GM19372 (cell line): Measurements from ENCODE around the gene EPS15.
"Not testable (repeated sequence)": the region's sequence is repeated elsewhere in the genome, so short reads cannot be mapped to it uniquely, and the experiment has no call there.

Experiments used
- ATAC-seq: cut with Tn5 transposase; IDR thresholded peaks from one replicate; pipeline ENCODE4 v1.9.1; 2021; ENCODE audit warnings: mild to moderate bottlenecking, low read depth, moderate library complexity; ENCODE audit not compliant: unreplicated experiment

EPS15 gene

DNA sequence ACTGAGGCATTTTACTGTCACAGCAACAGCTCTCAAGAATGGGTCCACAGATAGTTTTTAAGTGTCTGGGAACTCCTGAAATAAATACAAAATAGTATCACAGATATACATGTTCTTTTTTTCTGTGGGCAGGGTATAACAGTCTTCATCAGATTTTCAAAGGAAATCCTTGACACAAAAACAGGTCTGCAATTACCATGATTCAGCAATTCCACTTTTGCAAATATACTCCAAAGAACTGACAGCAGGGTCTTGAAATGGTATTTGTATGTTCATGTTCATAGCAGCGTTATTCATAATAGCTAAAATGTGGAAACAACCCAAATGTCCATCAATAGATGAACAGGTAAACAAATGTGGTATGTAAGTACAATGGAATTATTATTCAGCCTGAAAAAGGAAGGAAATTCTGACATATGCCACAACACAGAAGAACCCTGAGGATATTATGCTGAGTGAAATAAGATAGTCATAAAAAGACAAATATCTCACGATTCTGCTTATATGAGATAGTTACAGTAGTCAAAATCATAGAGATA, 85.0 kb downstream of the EPS15 start:
- ATAC-seq = no peak

DNA sequence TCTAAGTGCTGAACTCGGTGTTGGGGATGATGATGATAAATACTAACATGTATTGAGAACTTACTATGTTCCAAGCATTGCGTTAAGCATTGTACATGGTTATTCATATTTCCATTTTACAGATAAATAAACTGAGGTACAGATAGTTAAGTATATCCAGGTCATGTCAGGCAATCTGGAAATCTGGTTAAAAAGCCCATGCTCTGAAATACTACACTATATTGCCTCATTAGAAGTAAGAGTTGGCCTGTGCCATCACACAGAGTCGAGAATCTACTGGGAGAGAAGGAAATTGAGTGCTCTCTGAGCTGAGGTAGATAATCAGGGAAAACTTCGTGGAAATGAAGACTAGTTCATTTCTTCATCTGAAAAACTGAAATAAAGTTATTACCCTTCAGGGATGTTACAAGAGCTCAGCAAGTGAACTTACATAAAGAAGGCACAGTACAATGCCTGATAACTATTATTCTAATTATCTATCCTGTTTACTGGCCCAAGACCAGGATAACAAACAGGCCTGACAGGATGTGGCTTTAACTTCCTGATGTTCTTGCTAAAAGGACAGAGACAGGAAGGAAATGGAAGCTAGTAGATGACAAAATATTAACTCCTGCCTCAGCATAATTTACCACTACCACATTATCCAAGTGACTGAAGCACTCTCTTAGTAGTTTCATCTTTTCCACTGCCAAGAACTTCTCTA, 85.6 kb downstream of the EPS15 start:
- ATAC-seq = no peak

- no peak for ATAC-seq
Observed at GRCh38 chr1:51432146-51432545, 86.9 kb downstream of the EPS15 start.

GRCh38 chr1:51427438-51427837, 91.6 kb downstream of the EPS15 start:
- ATAC-seq = no peak

DNA sequence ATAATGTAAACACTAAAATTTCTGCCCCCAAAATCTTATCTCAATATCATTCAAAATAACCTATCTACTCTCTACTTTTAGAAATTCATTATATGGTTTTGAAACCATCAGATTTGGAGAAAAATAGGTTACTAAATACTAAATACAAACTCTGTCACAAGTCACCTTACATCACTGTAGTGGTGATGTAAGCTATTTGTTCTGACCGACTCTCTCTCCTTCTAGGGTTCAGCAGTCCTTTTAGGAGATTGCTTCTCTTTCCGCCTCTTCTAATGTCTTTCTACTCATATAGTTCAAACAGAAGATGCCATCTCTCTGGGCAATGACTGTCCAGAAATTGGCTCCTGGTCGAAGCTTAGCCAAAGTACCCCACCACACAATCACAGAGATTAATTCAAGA, 93.1 kb downstream of the EPS15 start:
- no peak for ATAC-seq

DNA sequence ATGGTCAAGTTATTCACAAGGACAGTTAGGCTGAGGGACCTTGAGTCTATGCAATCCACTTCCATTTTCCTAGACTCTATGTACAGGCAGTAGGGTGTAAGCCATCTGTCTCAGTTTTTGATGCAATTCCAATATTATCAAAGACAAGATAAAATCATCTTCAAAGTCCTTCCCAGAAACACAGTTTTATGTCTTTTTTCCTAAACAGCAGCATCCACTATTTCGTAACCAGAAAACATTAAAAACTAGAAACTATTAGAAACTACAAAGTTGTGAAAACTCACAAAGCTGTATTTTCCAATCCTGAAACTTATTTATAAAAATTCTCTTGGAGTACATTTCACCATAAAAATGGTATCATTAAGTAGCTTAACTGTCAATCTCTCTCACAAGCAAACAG, 93.8 kb downstream of the EPS15 start:
- ATAC-seq = no peak

DNA sequence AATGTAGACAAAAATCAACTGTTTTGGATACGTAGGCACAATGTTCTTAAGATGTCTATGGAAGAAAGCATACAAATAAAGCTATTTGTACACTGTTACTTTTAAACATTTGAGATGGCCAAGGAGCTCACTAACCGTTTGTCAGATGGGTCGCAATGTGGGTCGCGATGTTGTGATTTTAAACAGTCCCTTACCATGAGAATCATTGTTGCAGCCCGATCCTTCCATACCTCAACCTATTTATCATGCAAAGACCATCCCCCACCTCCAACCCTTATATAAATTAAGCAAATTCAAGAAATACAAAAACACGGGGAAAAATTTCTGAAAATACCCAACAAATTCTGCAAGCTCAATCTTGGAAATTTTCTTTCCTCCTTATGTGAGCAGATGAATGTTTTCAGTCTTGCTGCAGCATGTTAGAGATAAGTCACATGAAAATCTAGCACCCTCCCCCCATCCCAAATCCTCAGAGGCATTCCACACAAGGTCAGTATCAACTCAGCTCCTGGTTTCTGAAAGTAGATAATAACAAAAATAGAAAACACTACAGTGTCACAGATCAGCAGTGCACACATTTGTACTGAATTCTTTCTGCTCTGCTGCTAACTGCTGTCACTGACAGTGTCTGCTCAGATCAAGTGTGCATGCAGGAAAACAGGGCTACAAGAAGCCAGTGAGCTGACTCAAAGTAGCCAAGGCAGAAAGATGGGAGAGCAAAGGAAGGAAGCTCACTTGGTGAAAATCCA, 95.8 kb downstream of the EPS15 start:
- ATAC-seq = no peak

- ATAC-seq = no peak
Observed at GRCh38 chr1:51422367-51423072, 96.5 kb downstream of the EPS15 start.

- ATAC-seq = no peak
Observed at GRCh38 chr1:51421964-51422363, 97.1 kb downstream of the EPS15 start.

DNA sequence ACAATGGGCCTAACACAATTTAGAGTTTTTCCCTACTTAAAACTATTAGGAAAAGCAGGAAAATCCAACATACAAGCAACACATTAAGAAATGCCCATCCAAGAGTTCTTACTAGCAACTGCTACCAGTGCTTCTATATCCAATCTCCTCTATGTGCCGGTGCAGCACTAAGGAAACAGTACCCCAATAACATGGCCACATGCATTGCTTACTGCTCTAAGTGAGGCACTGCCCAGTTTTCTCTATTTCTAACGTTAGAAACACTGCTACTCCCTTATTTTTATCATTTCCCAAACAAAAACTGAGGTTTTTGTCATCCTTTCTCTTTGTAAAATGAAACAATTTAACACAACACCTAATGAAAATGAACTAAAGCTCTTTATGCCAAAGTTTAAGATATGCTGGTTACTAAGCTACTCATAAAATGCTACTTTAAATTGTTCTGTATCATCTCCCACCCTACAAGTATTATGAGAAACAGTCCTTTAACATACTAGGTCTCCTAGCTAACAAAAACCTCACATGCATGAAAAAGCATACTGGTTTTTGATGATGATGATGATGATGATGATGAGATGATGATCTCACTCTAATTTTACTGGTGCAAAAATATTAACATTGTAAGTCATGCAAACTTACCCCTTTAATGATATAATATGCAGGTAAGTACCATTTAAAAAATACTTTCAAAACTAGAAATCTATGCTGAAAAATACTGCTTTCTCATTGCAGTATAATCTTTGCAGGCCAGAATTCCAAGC, 98.0 kb downstream of the EPS15 start:
- no peak for ATAC-seq

- no peak for ATAC-seq
Observed at GRCh38 chr1:51418384-51418959, 100.6 kb downstream of the EPS15 start.

DNA sequence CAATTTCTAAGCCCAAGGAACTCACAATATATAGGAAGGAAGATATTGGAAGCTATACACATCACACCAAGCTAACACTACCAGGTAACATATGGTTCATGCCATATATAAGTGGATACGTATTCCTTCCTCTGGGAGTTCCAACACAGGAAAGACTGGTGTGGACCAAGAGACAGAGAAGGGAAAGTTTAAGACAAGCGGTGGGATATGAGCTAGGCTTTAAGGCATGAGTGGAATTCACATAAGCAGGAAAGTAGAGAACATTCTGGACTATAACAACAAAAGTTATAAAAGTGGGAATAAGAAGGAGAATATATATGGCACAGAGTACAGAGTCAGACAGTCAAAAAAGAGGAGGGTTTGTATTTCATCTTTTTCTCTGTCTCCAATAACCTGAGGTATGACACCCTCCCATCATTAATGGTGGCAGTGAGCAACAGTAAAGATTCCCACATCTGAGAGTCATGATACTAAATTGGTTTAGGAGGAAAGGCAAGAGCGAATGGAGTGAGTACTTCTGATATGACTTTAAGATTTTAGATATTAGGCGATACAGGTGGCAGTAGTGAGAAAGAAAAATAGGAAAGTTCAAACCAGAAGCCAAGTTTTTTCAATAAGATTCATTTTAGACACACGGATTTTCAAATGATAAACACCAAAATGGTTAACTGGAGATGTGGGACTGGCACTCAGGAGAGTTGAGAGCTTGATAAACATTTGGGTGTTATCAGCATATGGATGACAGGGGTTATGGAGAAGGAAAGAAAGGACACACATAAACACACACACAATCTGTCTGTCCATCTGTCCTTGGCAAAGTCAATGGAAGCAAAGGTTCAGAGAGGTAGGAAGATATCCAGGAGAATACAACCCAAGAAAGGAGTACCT, 101.3 kb downstream of the EPS15 start:
- ATAC-seq = no peak

DNA sequence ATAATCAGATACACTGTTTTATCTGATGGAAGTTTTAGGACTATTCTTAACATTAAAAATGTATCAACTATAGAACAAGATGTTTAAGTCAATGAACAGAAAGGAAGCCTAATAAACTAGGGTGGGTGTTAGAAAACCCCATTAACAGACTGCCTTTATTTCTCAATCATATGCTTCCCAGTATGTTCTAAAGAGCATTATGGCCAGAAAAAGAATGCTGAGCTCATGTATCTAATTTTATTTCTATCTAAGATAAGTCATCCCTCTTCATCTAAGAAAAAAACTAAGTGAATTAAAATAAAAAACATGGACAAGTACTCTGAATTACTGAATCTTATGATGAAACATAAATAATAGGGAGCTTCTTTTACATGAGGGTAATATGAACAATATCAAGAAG, 102.2 kb downstream of the EPS15 start:
- no peak for ATAC-seq

DNA sequence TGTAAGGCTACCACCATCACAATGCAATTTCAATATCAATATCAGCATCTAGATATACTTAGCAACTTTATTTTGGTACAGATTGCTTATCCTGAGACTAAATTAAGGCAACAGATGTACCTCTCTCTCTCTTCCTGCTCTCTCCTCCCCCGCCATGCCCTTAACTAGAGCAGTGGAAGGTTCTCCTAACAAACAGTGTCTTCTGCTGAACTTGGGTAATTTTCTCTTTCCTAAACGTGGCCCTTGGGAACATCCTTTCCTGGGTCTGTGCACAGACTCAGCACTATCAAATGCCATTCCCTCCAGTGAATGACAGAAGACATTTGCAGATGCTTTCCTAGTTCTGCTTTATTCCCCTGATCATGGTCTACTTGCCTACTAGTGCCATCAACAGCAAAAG, 103.1 kb downstream of the EPS15 start:
- no peak for ATAC-seq

- ATAC-seq = no peak
Observed at GRCh38 chr1:51414811-51415210, 104.3 kb downstream of the EPS15 start.

GRCh38 chr1:51411820-51412219, 107.2 kb downstream of the EPS15 start:
- not testable (repeated sequence) for ATAC-seq

DNA sequence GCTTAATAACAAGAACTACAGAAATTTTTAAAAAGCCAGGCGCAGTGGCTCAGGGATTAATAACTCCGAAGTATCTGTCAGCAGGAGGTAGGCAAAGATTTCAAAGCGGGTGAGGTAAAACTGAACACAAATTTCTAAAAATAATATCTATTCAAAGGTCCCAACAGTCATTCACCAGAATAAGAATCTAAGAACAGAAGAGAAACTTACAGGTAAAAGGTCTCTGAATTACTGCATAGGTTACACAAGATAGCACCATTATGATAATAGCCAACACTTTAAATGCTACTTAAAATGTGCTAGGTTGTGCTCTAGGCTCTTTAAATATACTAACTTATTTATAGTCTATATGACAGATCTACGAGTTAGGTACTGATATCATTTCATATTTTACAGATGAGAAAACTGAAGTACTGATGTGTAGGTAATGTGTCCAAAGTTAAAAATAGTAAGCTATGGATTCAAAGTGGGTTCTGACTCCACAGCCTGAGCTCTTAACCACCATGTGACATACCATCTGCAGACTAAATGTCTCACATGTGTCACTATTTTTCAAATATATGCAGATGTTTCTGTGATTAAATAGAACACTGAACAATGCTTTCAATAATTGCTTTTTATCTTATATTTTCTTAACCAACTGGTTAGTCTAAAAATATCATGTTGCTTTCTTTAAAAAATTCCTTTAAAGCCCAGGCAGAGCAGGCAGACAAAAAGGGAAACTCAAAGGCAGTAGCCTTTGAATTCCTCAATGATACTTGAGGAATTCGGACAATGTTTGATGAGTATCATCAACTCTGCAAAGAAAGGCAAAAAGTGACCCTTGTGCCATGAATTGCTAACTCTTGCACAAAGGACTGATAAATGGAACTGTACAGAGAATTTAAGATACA, 108.3 kb downstream of the EPS15 start:
- no peak for ATAC-seq
